IMR-90 (cell line): Measurements from ENCODE around the gene DISC1. TPM values are rescaled to one million over a fixed set of nuclear protein-coding genes. Genes with fewer than 3 reads are reported as not detected.

Experiments used
- ATAC-seq: fragments of 200-7000 bp; cut with Tn5 transposase; 2 replicates; pipeline ENCODE4 v1.9.1; 2020; ENCODE audit warnings: low read depth, mild to moderate bottlenecking, moderate library complexity
- BruUV-seq: library from RNA; stranded (reverse); fragments of 400-500 nt; replicated peaks from 2 replicates; lab custom pipeline; 2021; lab: Mats Ljungman, UMichigan
- CTCF ChIA-PET: fragments of 300-600 bp; formaldehyde crosslinking; extraction: SDS; loops from one replicate; lab custom pipeline; 2021; ENCODE audit warnings: antibody characterized with exemption; lab: Yijun Ruan, JAX
- POLR2A ChIA-PET: fragments of 300-600 bp; sonication (Branson Sonifier 250); formaldehyde crosslinking; loops from one replicate; lab custom pipeline; 2022; ENCODE audit warnings: antibody characterized with exemption; ENCODE audit not compliant: unreplicated experiment; lab: Charles Lee
- DNase-seq: peaks from one replicate; pipeline ENCODE4 v3.0.0; 2013
- H2AFZ ChIP-seq: replicated peaks from 2 replicates; pipeline ENCODE3; 2013; ENCODE audit warnings: low read length, mild to moderate bottlenecking; ENCODE audit not compliant: poor library complexity
- H2AK5ac ChIP-seq: 2 replicates; pipeline ENCODE4 v1.6.1; 2013; ENCODE audit warnings: low read depth, low read length, inconsistent platforms
- H2AK9ac ChIP-seq: replicated peaks from 2 replicates; pipeline ENCODE3; 2013; ENCODE audit warnings: mild to moderate bottlenecking, low read depth, low read length, moderate library complexity; ENCODE audit not compliant: poor library complexity
- H2BK120ac ChIP-seq: 2 replicates; pipeline ENCODE4 v1.6.1; 2013; ENCODE audit warnings: low read depth, low read length, inconsistent platforms
- H2BK15ac ChIP-seq: 3 replicates; pipeline ENCODE4 v1.6.1; 2013; ENCODE audit warnings: low read depth, low read length, inconsistent platforms
- H2BK20ac ChIP-seq: 2 replicates; pipeline ENCODE4 v1.6.1; 2013; ENCODE audit warnings: low read depth, mild to moderate bottlenecking, inconsistent platforms, low read length, moderate library complexity
- H2BK5ac ChIP-seq: 2 replicates; pipeline ENCODE4 v1.6.1; 2013; ENCODE audit warnings: mild to moderate bottlenecking, low read depth, low read length, inconsistent platforms; ENCODE audit not compliant: poor library complexity, severe bottlenecking
- H3K14ac ChIP-seq: replicated peaks from 2 replicates; pipeline ENCODE4 v1.6.1; 2013; ENCODE audit warnings: low read depth, low read length, inconsistent platforms
- H3K18ac ChIP-seq: 2 replicates; pipeline ENCODE4 v1.6.1; 2013; ENCODE audit warnings: low read depth, low read length, control low read depth
- H3K23ac ChIP-seq: 2 replicates; pipeline ENCODE4 v1.6.1; 2013; ENCODE audit warnings: low read depth, low read length, inconsistent platforms
- H3K27ac ChIP-seq: 2 replicates; pipeline ENCODE4 v1.5.1; 2013; ENCODE audit warnings: mild to moderate bottlenecking, control low read depth, low read length; ENCODE audit not compliant: insufficient read depth
- H3K27me3 ChIP-seq: 2 replicates; pipeline ENCODE4 v1.6.1; 2013; ENCODE audit warnings: low read length; ENCODE audit not compliant: control insufficient read depth, insufficient read depth
- H3K36me3 ChIP-seq: 2 replicates; pipeline ENCODE4 v1.6.1; 2013; ENCODE audit warnings: low read length, mixed read lengths; ENCODE audit not compliant: control insufficient read depth, insufficient read depth
- H3K4ac ChIP-seq: 2 replicates; pipeline ENCODE4 v1.6.1; 2013; ENCODE audit warnings: low read depth, low read length, inconsistent platforms
- H3K4me1 ChIP-seq: 2 replicates; pipeline ENCODE4 v1.6.1; 2013; ENCODE audit warnings: low read length, mixed read lengths; ENCODE audit not compliant: control insufficient read depth, insufficient read depth
- H3K4me2 ChIP-seq: 2 replicates; pipeline ENCODE4 v1.6.1; 2013; ENCODE audit warnings: low read depth, mild to moderate bottlenecking, control low read depth, low read length, moderate library complexity
- H3K4me3 ChIP-seq: 2 replicates; pipeline ENCODE4 v1.5.1; 2013; ENCODE audit warnings: low read depth, mild to moderate bottlenecking, control low read depth, low read length, moderate library complexity; ENCODE audit not compliant: insufficient read depth
- H3K56ac ChIP-seq: 2 replicates; pipeline ENCODE4 v1.6.1; 2013; ENCODE audit warnings: low read length, inconsistent platforms; ENCODE audit not compliant: insufficient read depth; ENCODE audit errors: extremely low read depth
- H3K79me1 ChIP-seq, 2 experiments: 2 replicates each; pipeline ENCODE4 v1.6.1; 2013; ENCODE audit warnings: low read length in 2 of 2, inconsistent platforms in 1 of 2, low read depth in 1 of 2
- H3K9ac ChIP-seq: 2 replicates; pipeline ENCODE4 v1.6.1; 2013; ENCODE audit warnings: low read depth, low read length, control low read depth
- H3K9me1 ChIP-seq: 2 replicates; pipeline ENCODE4 v1.6.1; 2013; ENCODE audit warnings: low read length, inconsistent platforms; ENCODE audit not compliant: insufficient read depth
- H3K9me3 ChIP-seq: 2 replicates; pipeline ENCODE4 v1.6.1; 2013; ENCODE audit warnings: low read length; ENCODE audit not compliant: control insufficient read depth, insufficient read depth
- H4K20me1 ChIP-seq: 2 replicates; pipeline ENCODE4 v1.6.1; 2013; ENCODE audit warnings: low read length, inconsistent platforms; ENCODE audit not compliant: insufficient read depth
- H4K5ac ChIP-seq: 2 replicates; pipeline ENCODE4 v1.6.1; 2013; ENCODE audit warnings: mild to moderate bottlenecking, low read depth, low read length, control low read depth
- H4K8ac ChIP-seq, 2 experiments: 2 replicates each; pipeline ENCODE4 v1.6.1; 2013; ENCODE audit warnings: low read depth in 2 of 2, low read length in 2 of 2, control low read depth in 1 of 2, inconsistent platforms in 1 of 2
- H4K91ac ChIP-seq: 2 replicates; pipeline ENCODE4 v1.6.1; 2013; ENCODE audit warnings: low read depth, low read length, inconsistent platforms; ENCODE audit not compliant: insufficient read depth
- CEBPB ChIP-seq: IDR thresholded peaks from 2 replicates; pipeline ENCODE4 v1.6.1; 2012; ENCODE audit warnings: low read depth, low read length, improper control_type of control experiment
- FOS ChIP-seq: fragments of 150-350 bp; IDR thresholded peaks from 2 replicates; pipeline ENCODE4 v1.6.1; 2016; ENCODE audit warnings: low read depth, low read length
- MAFK ChIP-seq: IDR thresholded peaks from 2 replicates; pipeline ENCODE4 v1.6.1; 2012; ENCODE audit warnings: low read depth, low read length, improper control_type of control experiment
- RFX5 ChIP-seq: IDR thresholded peaks from 2 replicates; pipeline ENCODE4 v1.8.0; 2012; ENCODE audit warnings: low read depth, mild to moderate bottlenecking, low read length, moderate library complexity
- WGBS, 2 experiments: methylation state at CpG; one replicate each; pipeline versions ENCODE4 v1.1.5 to v1.1.7; 2013; ENCODE audit warnings: missing lambda C conversion rate in 2 of 2; ENCODE audit not compliant: insufficient read length in 1 of 2; ENCODE audit errors: extremely low coverage in 2 of 2; 5-methylcytosine and 5-hydroxymethylcytosine counted together
- dilution Hi-C: fragments of 300-500 bp; cut with HindIII; formaldehyde crosslinking; loops from one replicate; pipeline ENCODE4 v1.14.3; 2018; ENCODE audit warnings: low sequenced_read_pairs; ENCODE audit not compliant: unreplicated experiment
- in situ Hi-C: fragments of 300-500 bp; cut with MboI; formaldehyde crosslinking; loops from 3 replicates; pipeline ENCODE4 v1.14.3; 2019; ENCODE audit warnings: low sequenced_read_pairs, inconsistent platforms, mixed read lengths
- intact Hi-C: fragments of 100-400 bp; cut with micrococcal nuclease; formaldehyde crosslinking; loops from 2 replicates; pipeline ENCODE4 v1.10.0; 2022
- polyA plus RNA-seq, 3 experiments: library from polyadenylated mRNA; depleted of rRNA; stranded (reverse); fragments of >200 nt; gene quantifications; 2 replicates each; pipeline ENCODE4 v1.2.3, GENCODE V29; 2012; ENCODE audit warnings: low replicate concordance in 1 of 3
- total RNA-seq: library from RNA; depleted of rRNA; stranded (reverse); fragments of >200 nt; gene quantifications from 2 replicates; pipeline ENCODE4 v1.2.3, GENCODE V29; 2012
- TF ChIP-seq, protein P1 (sequence below): conservative IDR thresholded peaks from 2 replicates; pipeline ENCODE4 v1.5.1; 2012; ENCODE audit warnings: mild to moderate bottlenecking, low read depth, low read length, improper control_type of control experiment

DISC1 gene
- total and polyA plus RNA-seq, 2 of the 4 experiments (the other 2 are of a cell fraction) = 2.2 to 7.0 TPM

DNA sequence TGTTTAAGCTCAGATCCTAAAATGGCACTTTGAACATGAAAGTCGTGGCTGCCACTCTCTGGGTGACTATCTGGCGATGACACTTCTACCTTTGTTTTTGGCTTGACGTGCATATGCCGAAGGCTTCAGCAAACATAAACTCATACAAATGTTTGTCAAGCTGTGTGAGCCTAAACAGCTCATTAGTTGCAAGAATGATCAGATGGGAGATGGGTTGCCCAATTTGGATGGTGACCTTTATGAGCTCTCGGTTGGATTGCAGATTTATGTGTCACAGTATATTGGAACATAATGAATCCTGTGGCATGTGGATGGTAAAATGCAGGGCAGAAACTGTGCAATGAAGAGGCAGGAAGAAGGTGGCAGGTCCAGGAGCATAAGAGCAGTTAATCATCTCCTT is 229.3 kb downstream of the DISC1 start:
- dilution Hi-C loops = no loop called here
- CTCF ChIA-PET = interaction anchor here (1.3 to 1.4 kb wide), 2 partner anchors 10 to 17 kb away, joined by 3 to 7 read pairs; no protein-coding TSS in a partner anchor

More for the DNA sequence above, 229.3 kb downstream of the DISC1 start:
- Histone ChIP-seq H3K36me3 (no peaks in the 10 kb centered on the region; the same call in 1 of the 2 replicates), H3K4ac (no peak overlapping the region), H3K4me1 (no peaks in the 10 kb centered on the region), H3K9me1 (no peaks in the 10 kb centered on the region), H3K27me3 (no peaks in the 10 kb centered on the region), H3K56ac (no peak overlapping the region), H3K23ac (no peak overlapping the region), H2BK15ac (no peak overlapping the region), H3K4me2 (no peak overlapping the region), H4K8ac (no peak overlapping the region), H3K14ac (no peak overlapping the region), H3K4me3 (no peak overlapping the region), H2AK5ac (no peak overlapping the region), H3K79me1 (no peaks in the 10 kb centered on the region; a peak in 2 of 4 replicates), H3K27ac (no peak overlapping the region), H2AFZ (no peak overlapping the region), H4K5ac (no peak overlapping the region), H2BK5ac (no peak overlapping the region), H2AK9ac (no peak overlapping the region), H2BK20ac (no peak overlapping the region), H3K9ac (no peak overlapping the region), H3K18ac (no peak overlapping the region), H4K20me1 (no peaks in the 10 kb centered on the region), H4K91ac (no peak overlapping the region), H3K9me3 (no peaks in the 10 kb centered on the region), H2BK120ac (no peak overlapping the region)
- POLR2A ChIA-PET = no interaction called here
- intact Hi-C loops = no loop called here
- in situ Hi-C loops = no loop called here
- BruUV-seq = no TSS peak
- no peak for ATAC-seq
- no peak for DNase-seq
- TF ChIP-seq MAFK (no peak), FOS (no peak), CEBPB (no peak), RFX5 (no peak)
- TF ChIP-seq, protein P1, sequence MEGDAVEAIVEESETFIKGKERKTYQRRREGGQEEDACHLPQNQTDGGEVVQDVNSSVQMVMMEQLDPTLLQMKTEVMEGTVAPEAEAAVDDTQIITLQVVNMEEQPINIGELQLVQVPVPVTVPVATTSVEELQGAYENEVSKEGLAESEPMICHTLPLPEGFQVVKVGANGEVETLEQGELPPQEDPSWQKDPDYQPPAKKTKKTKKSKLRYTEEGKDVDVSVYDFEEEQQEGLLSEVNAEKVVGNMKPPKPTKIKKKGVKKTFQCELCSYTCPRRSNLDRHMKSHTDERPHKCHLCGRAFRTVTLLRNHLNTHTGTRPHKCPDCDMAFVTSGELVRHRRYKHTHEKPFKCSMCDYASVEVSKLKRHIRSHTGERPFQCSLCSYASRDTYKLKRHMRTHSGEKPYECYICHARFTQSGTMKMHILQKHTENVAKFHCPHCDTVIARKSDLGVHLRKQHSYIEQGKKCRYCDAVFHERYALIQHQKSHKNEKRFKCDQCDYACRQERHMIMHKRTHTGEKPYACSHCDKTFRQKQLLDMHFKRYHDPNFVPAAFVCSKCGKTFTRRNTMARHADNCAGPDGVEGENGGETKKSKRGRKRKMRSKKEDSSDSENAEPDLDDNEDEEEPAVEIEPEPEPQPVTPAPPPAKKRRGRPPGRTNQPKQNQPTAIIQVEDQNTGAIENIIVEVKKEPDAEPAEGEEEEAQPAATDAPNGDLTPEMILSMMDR = no peak
- WGBS, 2 experiments = 78% methylated on average over 3 of the region's 5 CpGs; no CpG with 5 or more reads in 1 of the 2 experiments
